ENCODE results near the gene IL3RA. TPM values are rescaled to one million over a fixed set of nuclear protein-coding genes. Genes with fewer than 3 reads are reported as not detected.

Gene IL3RA
- total RNA-seq, 2 experiments from 2014 or later: not detected

- intact Hi-C loops (cut with micrococcal nuclease; ENCODE audit: unreplicated experiment): no loop called here
- H4K20me1 ChIP-seq (ENCODE audit: insufficient read depth, low read length): no peaks in the 10 kb centered on the region
- H3K9me2 ChIP-seq (ENCODE audit: insufficient read depth, low read length): no peaks in the 10 kb centered on the region
- ChIA-PET CTCF (ENCODE audit: unreplicated experiment) (no interaction called here), POLR2A (no interaction called here)
- BruUV-seq (replicated peaks): no TSS peak
- H3K9me3 ChIP-seq (ENCODE audit: low read length): no peaks in the 10 kb centered on the region
- no peaks in the 10 kb centered on the region for H3K4me1 ChIP-seq (ENCODE audit: insufficient read depth, low read length, poor library complexity, severe bottlenecking)
- no peak overlapping the region for H3K27ac ChIP-seq (ENCODE audit: low read depth, low read length, poor library complexity, severe bottlenecking)
- no peak for DNase-seq (ENCODE audit: low spot score)
- H3K4me3 ChIP-seq (ENCODE audit: low read depth, low read length, poor library complexity, severe bottlenecking): no peak overlapping the region
- H2AFZ ChIP-seq (ENCODE audit: low read length): no peak overlapping the region
- H3K36me3 ChIP-seq (ENCODE audit: insufficient read depth, low read length): peaks cover 51% of the 10 kb centered on the region
- no peaks in the 10 kb centered on the region for H3K79me2 ChIP-seq (ENCODE audit: insufficient read depth, low read depth, low read length)
- no peak overlapping the region for H3K4me2 ChIP-seq (ENCODE audit: low read length)
- TF ChIP-seq CTCF (conservative IDR thresholded peaks at IDR 0.05; ENCODE audit: low read length) (no peak), EZH2phosphoT487 (IDR thresholded peaks at IDR 0.05; ENCODE audit: borderline replicate concordance, low read depth, low read length) (no peak)
Measured at GRCh38 chrX:1430451-1430850, 93.9 kb downstream of the IL3RA start.

Small RNAs within 50 kb of the gene (microRNA-seq; reads per million reads assigned to microRNA genes)
- not detected for gene MIR3690 (ENCODE audit: borderline replicate concordance)

Small RNAs within 50 kb of the gene (small RNA-seq; reads per million reads assigned to genes)
- gene MIR3690: not detected
- not detected for gene RNA5SP498

Other genes with a start within 250 kb of the IL3RA start
- gene CRLF2, start 124.1 kb upstream of the IL3RA start, total RNA-seq (2014; rRNA removed; shearing (Covaris generic)): 1.0 and 3.3 TPM in 2 replicates
- gene CRLF2, start 124.1 kb upstream of the IL3RA start, total RNA-seq (2022): 0.80 and 1.2 TPM in 2 replicates
- gene CSF2RA, start 68.0 kb upstream of the IL3RA start, total RNA-seq (2014; rRNA removed; shearing (Covaris generic)): not detected in 2 replicates
- gene CSF2RA, start 68.0 kb upstream of the IL3RA start, total RNA-seq (2022): not detected in 2 replicates
- 196 and 211 TPM in 2 replicates for gene SLC25A6, start 55.3 kb downstream of the IL3RA start, total RNA-seq (2014; rRNA removed; shearing (Covaris generic))
- 444 and 492 TPM in 2 replicates for gene SLC25A6, start 55.3 kb downstream of the IL3RA start, total RNA-seq (2022)
- gene ASMTL, start 116.1 kb downstream of the IL3RA start, total RNA-seq (2014; rRNA removed; shearing (Covaris generic)): 17.2 and 17.6 TPM in 2 replicates
- 32.8 and 37.0 TPM in 2 replicates for gene ASMTL, start 116.1 kb downstream of the IL3RA start, total RNA-seq (2022)
- 88.3 and 110 TPM in 2 replicates for gene P2RY8, start 200.4 kb downstream of the IL3RA start, total RNA-seq (2014; rRNA removed; shearing (Covaris generic))
- gene P2RY8, start 200.4 kb downstream of the IL3RA start, total RNA-seq (2022): 122 and 149 TPM in 2 replicates

Measured in OCI-LY7 (cell line).